ENCODE measurements around the gene MMP14.
"Not testable (repeated sequence)": the region's sequence is repeated elsewhere in the genome, so short reads cannot be mapped to it uniquely, and the experiment has no call there.

Gene MMP14

GRCh38 chr14:22814941-22815713 lies 21.3 kb upstream of the MMP14 start, which contains the start of gene SLC7A7:
TSS of gene SLC7A7 (minus strand) at chr14:22815435. CDS start at chr14:22813398, 2,037 bp downstream.
- DNase-seq, result no peak

GRCh38 chr14:22819151-22819988 lies 17.0 kb upstream of the MMP14 start:
- DNase-seq, result peak; percentile 36

GRCh38 chr14:22820731-22821130 lies 15.7 kb upstream of the MMP14 start:
- DNase-seq, result no peak

GRCh38 chr14:22821193-22822015 lies 15.0 kb upstream of the MMP14 start:
- no peak for DNase-seq

GRCh38 chr14:22822016-22822570 lies 14.3 kb upstream of the MMP14 start:
- DNase-seq, result no peak

GRCh38 chr14:22822571-22823098 lies 13.8 kb upstream of the MMP14 start:
- DNase-seq, result no peak

GRCh38 chr14:22824711-22825359 lies 11.6 kb upstream of the MMP14 start:
- DNase-seq, result no peak

GRCh38 chr14:22829076-22829660 lies 7.2 kb upstream of the MMP14 start:
- DNase-seq, result not testable (repeated sequence)

GRCh38 chr14:22829661-22830442 lies 6.5 kb upstream of the MMP14 start, which contains the start of gene MRPL52:
TSS of gene MRPL52 (plus strand) at chr14:22829887. CDS start at chr14:22829913, 26 bp downstream.
- peak; percentile 100 for DNase-seq

- DNase-seq, result no peak
Observed at GRCh38 chr14:22830443-22831010, 5.9 kb upstream of the MMP14 start.

- no peak for DNase-seq
Observed at GRCh38 chr14:22835505-22835904, 880 bp upstream of the MMP14 start.

GRCh38 chr14:22837114-22837749 lies 847 bp downstream of the MMP14 start:
- no peak for DNase-seq

- DNase-seq, result no peak
Observed at GRCh38 chr14:22837750-22838538, 1.6 kb downstream of the MMP14 start.

GRCh38 chr14:22838631-22839041 lies 2.3 kb downstream of the MMP14 start:
- DNase-seq, result no peak

- DNase-seq, result no peak
Observed at GRCh38 chr14:22839159-22839779, 2.9 kb downstream of the MMP14 start.

GRCh38 chr14:22841311-22841710 lies 4.9 kb downstream of the MMP14 start:
- DNase-seq, result no peak

GRCh38 chr14:22841769-22842168 lies 5.4 kb downstream of the MMP14 start:
- DNase-seq, result no peak

Measured in NCI-H2171 (cell line).